ENCODE measurements around the gene LCP2.

Gene LCP2

GRCh38 chr5:170238456-170239196 is 59.0 kb downstream of the LCP2 start:
- no peak overlapping the region for H3K9ac ChIP-seq (ENCODE audit: low read length)
- H2AFZ ChIP-seq (ENCODE audit: low read depth, low read length): no peak overlapping the region
- no peak overlapping the region for H3K27ac ChIP-seq (ENCODE audit: low read length)
- H3K4me3 ChIP-seq (ENCODE audit: low read length): no peak overlapping the region
- no peaks in the 10 kb centered on the region for H3K79me2 ChIP-seq (ENCODE audit: low read length)
- H3K4me2 ChIP-seq (ENCODE audit: low read length): no peak overlapping the region
- no peak for TF ChIP-seq CTCF (IDR thresholded peaks at IDR 0.05; ENCODE audit: low read depth, low read length)
- H3K27me3 ChIP-seq (ENCODE audit: low read depth, low read length): peaks cover 33% of the 10 kb centered on the region
- peaks cover 5% of the 10 kb centered on the region; the same call in 1 of the 2 replicates for H3K4me1 ChIP-seq (ENCODE audit: low read length)
- H3K9me3 ChIP-seq (ENCODE audit: insufficient read depth, low read length): no peaks in the 10 kb centered on the region
- H4K20me1 ChIP-seq (ENCODE audit: insufficient read depth, low read length): no peaks in the 10 kb centered on the region
- no peaks in the 10 kb centered on the region for H3K36me3 ChIP-seq (replicated peaks; ENCODE audit: low read depth, low read length)

GRCh38 chr5:170235876-170236864 is 61.4 kb downstream of the LCP2 start:
- Histone ChIP-seq H2AFZ (ENCODE audit: low read depth, low read length) (no peak overlapping the region), H3K9ac (ENCODE audit: low read length) (no peak overlapping the region), H3K36me3 (replicated peaks; ENCODE audit: low read depth, low read length) (no peaks in the 10 kb centered on the region), H3K79me2 (ENCODE audit: low read length) (no peaks in the 10 kb centered on the region), H3K4me1 (ENCODE audit: low read length) (peaks cover 5% of the 10 kb centered on the region; the same call in 1 of the 2 replicates), H3K27me3 (ENCODE audit: low read depth, low read length) (peaks cover 33% of the 10 kb centered on the region), H3K9me3 (ENCODE audit: insufficient read depth, low read length) (no peaks in the 10 kb centered on the region), H3K4me2 (ENCODE audit: low read length) (no peak overlapping the region), H3K4me3 (ENCODE audit: low read length) (no peak overlapping the region), H3K27ac (ENCODE audit: low read length) (no peak overlapping the region), H4K20me1 (ENCODE audit: insufficient read depth, low read length) (no peaks in the 10 kb centered on the region)
- TF ChIP-seq CTCF (IDR thresholded peaks at IDR 0.05; ENCODE audit: low read depth, low read length) (no peak), EZH2phosphoT487 (IDR thresholded peaks at IDR 0.05; ENCODE audit: low read depth) (no peak)

GRCh38 chr5:170233358-170233892 is 64.2 kb downstream of the LCP2 start:
- no peaks in the 10 kb centered on the region for H3K79me2 ChIP-seq (ENCODE audit: low read length)
- no peak overlapping the region for H2AFZ ChIP-seq (ENCODE audit: low read depth, low read length)
- no peaks in the 10 kb centered on the region for H3K9me3 ChIP-seq (ENCODE audit: insufficient read depth, low read length)
- no peaks in the 10 kb centered on the region for H3K36me3 ChIP-seq (replicated peaks; ENCODE audit: low read depth, low read length)
- no peaks in the 10 kb centered on the region for H4K20me1 ChIP-seq (ENCODE audit: insufficient read depth, low read length)
- no peak for TF ChIP-seq CTCF (IDR thresholded peaks at IDR 0.05; ENCODE audit: low read depth, low read length)
- TF ChIP-seq EZH2phosphoT487 (IDR thresholded peaks at IDR 0.05; ENCODE audit: low read depth): no peak
- no peak overlapping the region for H3K9ac ChIP-seq (ENCODE audit: low read length)
- H3K4me2 ChIP-seq (ENCODE audit: low read length): no peak overlapping the region
- H3K27me3 ChIP-seq (ENCODE audit: low read depth, low read length): peaks cover 44% of the 10 kb centered on the region
- H3K4me3 ChIP-seq (ENCODE audit: low read length): no peak overlapping the region
- H3K4me1 ChIP-seq (ENCODE audit: low read length): peaks cover 5% of the 10 kb centered on the region; the same call in 1 of the 2 replicates
- H3K27ac ChIP-seq (ENCODE audit: low read length): no peak overlapping the region

GRCh38 chr5:170232786-170233185 is 64.8 kb downstream of the LCP2 start, which contains the start of gene C5orf58:
C5orf58 (plus strand) TSS chr5:170232985; CDS start chr5:170234977, 1,992 bp downstream.
- Histone ChIP-seq H3K9ac (ENCODE audit: low read length) (no peak within 1 kb of the TSS), H3K4me2 (ENCODE audit: low read length) (no peak within 1 kb of the TSS), H3K27me3 (ENCODE audit: low read depth, low read length) (peaks cover 39% of the 10 kb centered on the region), H4K20me1 (ENCODE audit: insufficient read depth, low read length) (no peaks in the 10 kb centered on the region), H3K4me1 (ENCODE audit: low read length) (peaks cover 5% of the 10 kb centered on the region; the same call in 1 of the 2 replicates), H3K36me3 (replicated peaks; ENCODE audit: low read depth, low read length) (no peaks in the 10 kb centered on the region), H3K79me2 (ENCODE audit: low read length) (no peaks in the 10 kb centered on the region), H3K4me3 (ENCODE audit: low read length) (no peak within 1 kb of the TSS), H2AFZ (ENCODE audit: low read depth, low read length) (no peak within 1 kb of the TSS), H3K27ac (ENCODE audit: low read length) (no peak within 1 kb of the TSS), H3K9me3 (ENCODE audit: insufficient read depth, low read length) (no peaks in the 10 kb centered on the region)
- TF ChIP-seq EZH2phosphoT487 (IDR thresholded peaks at IDR 0.05; ENCODE audit: low read depth) (no peak), CTCF (IDR thresholded peaks at IDR 0.05; ENCODE audit: low read depth, low read length) (no peak)
